ENCODE measurements around the gene P3H1. TPM values are rescaled to one million over a fixed set of nuclear protein-coding genes. Genes with fewer than 3 reads are reported as not detected.

P3H1 gene
- total RNA-seq, 1 experiment from 2014 or later: 32.9 TPM

Other genes with a start within 250 kb of the P3H1 start
- gene PPIH, start 108.6 kb downstream of the P3H1 start, total RNA-seq (2021; ENCODE audit: unreplicated experiment): 100 TPM
- gene YBX1, start 84.6 kb downstream of the P3H1 start, total RNA-seq (2021; ENCODE audit: unreplicated experiment): 1,009 TPM
- not detected for gene CLDN19, start 26.8 kb downstream of the P3H1 start, total RNA-seq (2021; ENCODE audit: unreplicated experiment)
- 5.8 TPM for gene C1orf50, start 221 bp upstream of the P3H1 start, total RNA-seq (2021; ENCODE audit: unreplicated experiment)
- gene TMEM269, start 18.0 kb upstream of the P3H1 start, total RNA-seq (2021; ENCODE audit: unreplicated experiment): 0.34 TPM
- 5.4 TPM for gene ERMAP, start 50.1 kb upstream of the P3H1 start, total RNA-seq (2021; ENCODE audit: unreplicated experiment)
- 14.4 TPM for gene SVBP, start 50.4 kb upstream of the P3H1 start, total RNA-seq (2021; ENCODE audit: unreplicated experiment)
- gene ZNF691, start 79.6 kb upstream of the P3H1 start, total RNA-seq (2021; ENCODE audit: unreplicated experiment): 11.1 TPM
- gene SLC2A1, start 191.8 kb upstream of the P3H1 start, total RNA-seq (2021; ENCODE audit: unreplicated experiment): 248 TPM

Measured in HCT116 (cell line).